AG09309 (cell line): ENCODE results near the gene MAGI1.

Experiments used
- DNase-seq: peaks from one replicate; pipeline ENCODE4 v3.0.0-alpha.2; 2010; ENCODE audit warnings: low read depth
- H3K4me3 ChIP-seq: 2 replicates; pipeline ENCODE4 v1.5.1; 2011; ENCODE audit warnings: mild to moderate bottlenecking, low read depth, low read length, moderate library complexity; ENCODE audit not compliant: control insufficient read depth
- TF ChIP-seq, protein P1 (sequence below): IDR thresholded peaks from 2 replicates; pipeline ENCODE4 v1.5.1; 2011; ENCODE audit warnings: mild to moderate bottlenecking, low read depth, low read length, inconsistent platforms; ENCODE audit not compliant: insufficient read depth, control insufficient read depth; ENCODE audit errors: missing control alignments

MAGI1 gene

DNA sequence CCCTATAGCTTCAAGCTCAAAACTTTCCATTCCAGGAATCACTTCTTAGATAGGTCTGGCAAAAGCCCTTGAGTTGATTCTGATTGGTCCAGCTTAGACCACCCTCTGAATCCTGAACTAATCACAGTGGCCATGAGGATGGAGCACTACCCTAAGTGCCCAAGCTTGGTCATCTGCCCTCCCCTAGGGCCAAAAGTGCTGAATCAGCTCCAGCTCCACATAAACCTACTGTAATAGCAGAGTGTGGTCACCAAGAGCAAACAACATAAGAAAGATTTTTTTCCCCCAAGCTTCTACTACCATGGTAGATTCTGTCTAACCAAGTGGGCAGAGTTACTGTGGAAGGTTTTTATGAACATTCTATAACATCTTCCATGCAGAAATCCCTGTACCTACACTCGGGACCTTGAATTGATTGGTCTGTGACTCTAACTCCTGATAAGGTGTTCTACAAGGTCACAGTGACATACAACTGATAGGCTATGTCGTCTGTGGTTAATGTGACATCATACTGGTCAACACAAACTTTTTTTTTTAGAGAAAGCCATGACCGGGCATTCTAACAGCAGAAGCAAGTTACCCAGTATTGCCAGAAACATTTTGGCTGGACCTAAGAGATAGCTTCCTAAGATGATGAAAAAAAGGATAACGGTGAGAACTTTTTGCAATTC is 320.9 kb downstream of the MAGI1 start:
- TF ChIP-seq, protein P1, sequence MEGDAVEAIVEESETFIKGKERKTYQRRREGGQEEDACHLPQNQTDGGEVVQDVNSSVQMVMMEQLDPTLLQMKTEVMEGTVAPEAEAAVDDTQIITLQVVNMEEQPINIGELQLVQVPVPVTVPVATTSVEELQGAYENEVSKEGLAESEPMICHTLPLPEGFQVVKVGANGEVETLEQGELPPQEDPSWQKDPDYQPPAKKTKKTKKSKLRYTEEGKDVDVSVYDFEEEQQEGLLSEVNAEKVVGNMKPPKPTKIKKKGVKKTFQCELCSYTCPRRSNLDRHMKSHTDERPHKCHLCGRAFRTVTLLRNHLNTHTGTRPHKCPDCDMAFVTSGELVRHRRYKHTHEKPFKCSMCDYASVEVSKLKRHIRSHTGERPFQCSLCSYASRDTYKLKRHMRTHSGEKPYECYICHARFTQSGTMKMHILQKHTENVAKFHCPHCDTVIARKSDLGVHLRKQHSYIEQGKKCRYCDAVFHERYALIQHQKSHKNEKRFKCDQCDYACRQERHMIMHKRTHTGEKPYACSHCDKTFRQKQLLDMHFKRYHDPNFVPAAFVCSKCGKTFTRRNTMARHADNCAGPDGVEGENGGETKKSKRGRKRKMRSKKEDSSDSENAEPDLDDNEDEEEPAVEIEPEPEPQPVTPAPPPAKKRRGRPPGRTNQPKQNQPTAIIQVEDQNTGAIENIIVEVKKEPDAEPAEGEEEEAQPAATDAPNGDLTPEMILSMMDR = no peak
- H3K4me3 ChIP-seq = no peak overlapping the region
- no peak for DNase-seq

DNA sequence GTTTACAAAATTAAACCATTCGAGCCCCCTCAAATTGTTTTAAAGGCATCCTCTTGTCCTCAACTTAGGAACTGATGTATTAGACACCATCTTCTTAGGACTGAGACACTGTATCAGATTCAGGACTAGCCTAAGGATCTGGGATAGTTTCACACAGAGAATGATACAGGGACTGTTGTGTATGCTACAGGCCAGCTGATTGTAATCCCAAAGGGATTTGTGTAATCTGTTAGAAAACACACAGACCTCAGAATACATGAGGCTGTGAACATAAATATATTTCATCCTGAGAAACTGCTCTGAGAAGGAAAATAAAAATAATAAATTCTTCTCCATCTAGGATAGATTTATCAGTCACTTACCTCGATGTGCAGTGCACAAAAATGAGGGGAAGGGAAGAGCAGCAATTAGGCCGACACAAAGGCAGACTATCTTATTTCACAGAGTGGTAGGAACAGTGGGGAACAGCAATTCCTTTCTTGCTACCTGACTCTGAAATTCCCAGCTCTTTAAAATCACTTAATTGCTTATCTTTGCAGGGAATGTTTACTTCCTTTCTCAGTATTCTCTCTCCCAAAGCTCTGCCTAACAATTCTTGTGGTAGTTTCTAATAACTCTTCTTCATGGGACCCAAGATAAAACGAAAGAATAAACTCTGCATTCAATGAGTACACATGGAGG is 322.5 kb downstream of the MAGI1 start:
- TF ChIP-seq, protein P1 = no peak
- DNase-seq = no peak
- H3K4me3 ChIP-seq = no peak overlapping the region

GRCh38 chr3:65714134-65714533 is 324.6 kb downstream of the MAGI1 start:
- DNase-seq = no peak
- H3K4me3 ChIP-seq = no peak overlapping the region
- TF ChIP-seq, protein P1 = no peak

- TF ChIP-seq, protein P1 = no peak
- no peak overlapping the region for H3K4me3 ChIP-seq
- peak; percentile 86 for DNase-seq
These were observed 325.7 kb downstream of the MAGI1 start for GRCh38 chr3:65713016-65713415.

DNA sequence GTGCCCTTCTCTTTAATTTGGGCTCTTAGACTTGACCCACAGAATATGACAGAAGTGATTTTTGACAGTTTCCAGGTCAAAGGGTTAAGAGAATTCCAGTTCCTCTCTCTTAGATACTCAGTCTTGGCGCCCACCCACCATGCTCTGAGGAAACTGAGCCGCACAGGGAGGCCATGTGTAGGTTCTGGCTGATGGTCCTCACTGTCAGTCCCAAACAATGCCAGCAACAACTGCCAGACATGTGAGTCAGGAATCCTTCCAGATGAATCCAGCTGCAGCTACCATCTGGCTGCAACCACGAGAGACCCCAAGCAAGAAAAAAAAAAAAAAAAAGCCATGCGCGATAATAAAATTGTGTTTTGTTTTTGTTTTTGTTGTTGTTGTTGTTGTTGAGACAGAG is 326.6 kb downstream of the MAGI1 start:
- no peak for DNase-seq
- no peak overlapping the region for H3K4me3 ChIP-seq
- TF ChIP-seq, protein P1 = no peak

- no peak overlapping the region for H3K4me3 ChIP-seq
- DNase-seq = no peak
- TF ChIP-seq, protein P1 = no peak
These were observed 331.7 kb downstream of the MAGI1 start for GRCh38 chr3:65706776-65707568.
